K562 (cell line): Measurements from ENCODE around the gene PPIF. TPM values are rescaled to one million over a fixed set of nuclear protein-coding genes. Genes with fewer than 3 reads are reported as not detected.

Experiments used
- ATAC-seq: fragments of 200-7000 bp; cut with Tn5 transposase; 3 replicates; pipeline ENCODE4 v1.9.1; 2020; ENCODE audit warnings: moderate library complexity
- BruUV-seq: library from RNA; stranded (reverse); fragments of 400-500 nt; replicated peaks from 2 replicates; lab custom pipeline; 2021; lab: Mats Ljungman, UMichigan
- CTCF ChIA-PET: fragments of 300-600 bp; formaldehyde crosslinking; extraction: SDS; loops from one replicate; lab custom pipeline; 2021; ENCODE audit warnings: low intra/inter-chr PET ratio; lab: Yijun Ruan, JAX
- POLR2A ChIA-PET: fragments of 300-600, 350-650 bp; sonication (Branson Sonifier 250); formaldehyde crosslinking; extraction: SDS; loops from one replicate; lab custom pipeline; 2021; ENCODE audit warnings: antibody characterized with exemption, inconsistent platforms; lab: Yijun Ruan, JAX
- DNase-seq, 4 experiments: peaks; one replicate each; pipeline versions ENCODE4 v3.0.0 to v3.0.0-alpha.2; 2011 to 2018; ENCODE audit warnings: low spot score in 3 of 4, mixed read lengths in 3 of 4; ENCODE audit errors: extremely low read depth in 1 of 4
- FAIRE-seq: peaks from 2 replicates; lab custom pipeline; 2011; peaks lifted over from hg19 to GRCh38; lab: Jason Lieb, UNC
- H2AFZ ChIP-seq: 2 replicates; pipeline ENCODE4 v1.6.0; 2011; ENCODE audit warnings: low read depth, low read length, control low read depth, inconsistent platforms
- H3K27ac ChIP-seq: fragments of 200-600 bp; 3 replicates; pipeline ENCODE4 v1.8.0; 2011; ENCODE audit warnings: low read depth, mild to moderate bottlenecking, control low read depth, inconsistent platforms, low read length, moderate library complexity, mixed read lengths; ENCODE audit errors: extremely low read depth
- H3K27me3 ChIP-seq, 2 experiments: fragments of 300-600 bp in 1 of 2; 2 replicates in 1 of 2; 3 replicates in 1 of 2; pipeline versions ENCODE4 v1.6.0 to v1.8.0; 2011; ENCODE audit warnings: inconsistent platforms in 2 of 2, low read length in 2 of 2, mild to moderate bottlenecking in 1 of 2, mixed read lengths in 1 of 2, moderate library complexity in 1 of 2; ENCODE audit not compliant: control insufficient read depth in 2 of 2, insufficient read depth in 2 of 2
- H3K36me3 ChIP-seq: fragments of 300-600 bp; 3 replicates; pipeline ENCODE4 v1.8.0; 2011; ENCODE audit warnings: mild to moderate bottlenecking, low read length, inconsistent platforms; ENCODE audit not compliant: control insufficient read depth, insufficient read depth
- H3K4me1 ChIP-seq, 2 experiments: fragments of 200-600 bp in 1 of 2; replicated peaks in 1 of 2; 2 replicates in 1 of 2; 3 replicates in 1 of 2; pipeline versions ENCODE4 v1.5.1 to v1.8.0; 2011; ENCODE audit warnings: inconsistent platforms in 2 of 2, low read length in 2 of 2, mild to moderate bottlenecking in 1 of 2, mixed read lengths in 1 of 2, moderate library complexity in 1 of 2; ENCODE audit not compliant: control insufficient read depth in 2 of 2, insufficient read depth in 2 of 2
- H3K4me2 ChIP-seq: 2 replicates; pipeline ENCODE4 v1.6.1; 2011; ENCODE audit warnings: low read length, control low read depth, inconsistent platforms, mixed read lengths; ENCODE audit not compliant: insufficient read depth
- H3K4me3 ChIP-seq: fragments of 200-600 bp; sonication (generic), shearing (Covaris generic); 2 replicates; pipeline ENCODE4 v1.5.1; 2016; ENCODE audit warnings: control low read depth, inconsistent platforms
- H3K79me2 ChIP-seq: fragments of 200-600 bp; 3 replicates; pipeline ENCODE4 v1.8.0; 2011; ENCODE audit warnings: low read length, inconsistent platforms; ENCODE audit not compliant: control insufficient read depth, insufficient read depth
- H3K9ac ChIP-seq, 2 experiments: 2 replicates each; pipeline versions ENCODE4 v1.6.0 to v1.6.1; 2011; ENCODE audit warnings: low read depth in 2 of 2, low read length in 2 of 2, control low read depth in 1 of 2, inconsistent platforms in 1 of 2, mild to moderate bottlenecking in 1 of 2, mixed read lengths in 1 of 2; ENCODE audit not compliant: insufficient read depth in 1 of 2
- H3K9me1 ChIP-seq: one replicate; pipeline ENCODE4 v1.6.0; 2011; ENCODE audit warnings: inconsistent platforms, mild to moderate bottlenecking, low read length, moderate library complexity; ENCODE audit not compliant: control insufficient read depth, insufficient read depth
- H3K9me3 ChIP-seq: replicated peaks from 2 replicates; pipeline ENCODE4 v1.5.1; 2011; ENCODE audit warnings: low read depth, low read length, inconsistent platforms; ENCODE audit not compliant: control insufficient read depth, insufficient read depth
- H4K20me1 ChIP-seq: replicated peaks from 2 replicates; pipeline ENCODE4 v1.6.1; 2011; ENCODE audit warnings: low read length, inconsistent platforms, mixed read lengths; ENCODE audit not compliant: control insufficient read depth, insufficient read depth
- BCL6 ChIP-seq: fragments of 250-450 bp; sonication (Bioruptor Pico); IDR thresholded peaks from 2 replicates; pipeline ENCODE4 v1.4.0; 2020
- BDP1 ChIP-seq: IDR thresholded peaks from 3 replicates; pipeline ENCODE4 v1.6.1; 2011; ENCODE audit not compliant: insufficient read length, insufficient read depth
- CREB5 ChIP-seq: fragments of 250-450 bp; sonication (Bioruptor Pico); IDR thresholded peaks from 2 replicates; pipeline ENCODE4 v1.5.0; 2020; ENCODE audit warnings: mild to moderate bottlenecking
- ETV5 ChIP-seq: sonication (generic); formaldehyde crosslinking; IDR thresholded peaks from 2 replicates; pipeline ENCODE4 v1.4.0; 2020; ENCODE audit warnings: low read depth, mild to moderate bottlenecking, missing genetic modification reagents
- KDM1A ChIP-seq, 2 experiments: fragments of 450-650 bp; IDR thresholded peaks; 2 replicates each; pipeline ENCODE4 v1.6.1; 2016; ENCODE audit warnings: mild to moderate bottlenecking in 2 of 2
- LEF1 ChIP-seq: fragments of 450-650 bp; IDR thresholded peaks from 2 replicates; pipeline ENCODE4 v1.6.1; 2016; ENCODE audit warnings: mild to moderate bottlenecking
- MCM3 ChIP-seq: fragments of 450-650 bp; IDR thresholded peaks from 2 replicates; pipeline ENCODE4 v1.6.1; 2016
- NEUROD1 ChIP-seq: fragments of 150-350 bp; IDR thresholded peaks from 2 replicates; pipeline ENCODE4 v1.6.1; 2014; ENCODE audit warnings: borderline replicate concordance, low read length, low read depth; ENCODE audit not compliant: partially characterized antibody
- RNF219 ChIP-seq: fragments of 250-450 bp; sonication (Bioruptor Pico); IDR thresholded peaks from 2 replicates; pipeline ENCODE4 v1.5.0; 2022; ENCODE audit warnings: mild to moderate bottlenecking
- SP2 ChIP-seq: IDR thresholded peaks from 2 replicates; pipeline ENCODE4 v1.6.1; 2011; ENCODE audit warnings: mild to moderate bottlenecking, low read depth, low read length, moderate library complexity; ENCODE audit not compliant: poor library complexity, severe bottlenecking; ENCODE audit errors: extremely low read depth
- SRSF7 ChIP-seq: fragments of 200-400 bp; formaldehyde crosslinking; optimal IDR thresholded peaks from 2 replicates; pipeline ENCODE3; 2017; ENCODE audit warnings: mild to moderate bottlenecking, low read depth, low read length
- TEAD4 ChIP-seq, 2 experiments: sonication (generic) in 1 of 2; formaldehyde crosslinking in 1 of 2; IDR thresholded peaks; 2 replicates each; pipeline versions ENCODE4 v1.6.1 to v1.8.0; 2012 to 2022; ENCODE audit warnings: borderline replicate concordance in 1 of 2, inconsistent platforms in 1 of 2, low read length in 1 of 2, mild to moderate bottlenecking in 1 of 2, missing genetic modification reagents in 1 of 2
- ZNF134 ChIP-seq: fragments of 250-450 bp; sonication (Bioruptor Pico); conservative IDR thresholded peaks from 2 replicates; pipeline ENCODE4 v1.4.0; 2020
- ZNF512 ChIP-seq: IDR thresholded peaks from 2 replicates; pipeline ENCODE4 v1.6.1; 2016; ENCODE audit warnings: missing genetic modification characterization, missing compliant biosample characterization
- WGBS: fragments of 100-300 bp; shearing (Covaris generic); methylation state at CpG from one replicate; pipeline ENCODE4 v1.1.6; 2016; ENCODE audit warnings: low coverage, mixed read lengths; ENCODE audit not compliant: insufficient coverage; ENCODE audit errors: missing lambda C conversion rate; 5-methylcytosine and 5-hydroxymethylcytosine counted together
- in situ Hi-C: fragments of 300-500 bp; cut with MboI; formaldehyde crosslinking; loops from 4 replicates; pipeline ENCODE4 v1.15.0; 2018; ENCODE audit warnings: inconsistent platforms, mixed read lengths
- intact Hi-C: fragments of 100-400 bp; cut with micrococcal nuclease; formaldehyde crosslinking; loops from 2 replicates; pipeline ENCODE4 v1.14.2; 2022
- polyA plus RNA-seq, 8 experiments: library from polyadenylated mRNA; depleted of rRNA in 4 of 8; stranded (reverse) in 5 of 8; unstranded in 3 of 8; fragments of >200 nt; fragmentation: Nextera tagmentation in 2 of 8; fragmentation: Illumina TruSeq in 1 of 8; extraction: Ambion mirVana in 2 of 8; extraction: Trizol in 1 of 8; gene quantifications; 2 replicates each; pipeline versions ENCODE4 v1.2.1 to v1.2.3, GENCODE V29; 2011 to 2014; ENCODE audit warnings: inconsistent platforms in 1 of 8, missing spikeins in 1 of 8
- total RNA-seq, 7 experiments: library from RNA; depleted of rRNA in 6 of 7; stranded (reverse); fragments of >200 nt in 6 of 7; fragmentation: Illumina TruSeq in 2 of 7; extraction: Trizol in 2 of 7; gene quantifications; 2 replicates each; pipeline versions ENCODE4 v1.2.1 to v1.2.3, GENCODE V29; 2011 to 2021; ENCODE audit warnings: low replicate concordance in 1 of 7

Gene PPIF
- total and polyA plus RNA-seq, 9 of the 15 experiments (the other 6 are each of a cell fraction or from before 2014, with no cell fraction given): 40.9 to 287 (median 117) TPM

- POLR2A ChIA-PET: interaction anchor here (0.5 to 2.6 kb wide), 4 partner anchors 13 to 99 kb away, joined by 3 to 9 read pairs (median 3); no protein-coding TSS in a partner anchor
- H3K9me1 ChIP-seq: peaks cover 10% of the 10 kb centered on the region
- DNase-seq (no peak), ATAC-seq (no peak), FAIRE-seq (no peak)
- no peak overlapping the region for H3K27ac ChIP-seq
- BruUV-seq: no TSS peak
- H3K9ac ChIP-seq: no peak overlapping the region
- TF ChIP-seq LEF1 (no peak), ETV5 (no peak), TEAD4 (IDR thresholded peaks at IDR 0.05; ENCODE audit: low read length) (no peak), TEAD4 (CRISPR knock-in tag; IDR thresholded peaks at IDR 0.05; ENCODE audit: borderline replicate concordance) (no peak), ZNF134 (CRISPR knock-in tag) (no peak), RNF219 (CRISPR knock-in tag) (no peak), BDP1 (no peak), NEUROD1 (no peak), KDM1A (IDR thresholded peaks at IDR 0.05) (no peak), SRSF7 (no peak), MCM3 (no peak), SP2 (no peak), ZNF512 (tag) (no peak), BCL6 (CRISPR knock-in tag) (no peak), CREB5 (no peak)
- WGBS: 71% methylated on average over 4 of the region's 4 CpGs
- in situ Hi-C loops (loop anchor here (5.0 kb wide), 1 partner anchor 79 kb away; no protein-coding TSS in a partner anchor), intact Hi-C loops (loop anchor here (5.0 kb wide), 1 partner anchor 94 kb away; no protein-coding TSS in a partner anchor)
- H3K9me3 ChIP-seq: no peaks in the 10 kb centered on the region
- no peaks in the 10 kb centered on the region for H3K27me3 ChIP-seq
- peaks cover 39 to 44% of the 10 kb centered on the region in 2 experiments for H3K4me1 ChIP-seq
- no peak overlapping the region for H2AFZ ChIP-seq
- H4K20me1 ChIP-seq: no peaks in the 10 kb centered on the region
- H3K79me2 ChIP-seq: no peaks in the 10 kb centered on the region
- no peak overlapping the region for H3K4me2 ChIP-seq
- H3K36me3 ChIP-seq: no peaks in the 10 kb centered on the region
- CTCF ChIA-PET: no interaction called here
- no peak overlapping the region for H3K4me3 ChIP-seq
Measured at GRCh38 chr10:79393221-79393923, 46.1 kb downstream of the PPIF start.
